Measurements from ENCODE around the gene RPS24. TPM values are rescaled to one million over a fixed set of nuclear protein-coding genes. Genes with fewer than 3 reads are reported as not detected.

RPS24 gene
- total and polyA plus RNA-seq, 2 of the 8 experiments (the other 6 are each of a cell fraction or from before 2014, with no cell fraction given) = 2,128 to 3,943 TPM

- FAIRE-seq (no peak), DNase-seq (ENCODE audit: low read depth in 1 of 2, low spot score in 2 of 2) (no peak)
- Histone ChIP-seq H3K23ac (ENCODE audit: insufficient read length) (no peak overlapping the region), H3K4me3 (ENCODE audit: extremely low read depth in 1 of 4, insufficient read depth in 2 of 4, low read depth in 3 of 4, low read length in 4 of 4) (peak overlapping the region in 3 of 4 experiments; percentile 11 to 42 (median 12); a peak in 4 of 8 replicates), H4K5ac (ENCODE audit: insufficient read length, low read depth, low read length) (no peak overlapping the region), H3K9ac (replicated peaks in 1 of 4; ENCODE audit: extremely low read depth in 1 of 4, low read depth in 3 of 4, low read length in 3 of 4) (no peak overlapping the region), H3K9me3 (ENCODE audit: insufficient read depth in 2 of 2, low read depth in 1 of 2, low read length in 1 of 2) (no peaks in the 10 kb centered on the region), H2BK12ac (ENCODE audit: low read depth, low read length) (no peak overlapping the region), H3K27ac (ENCODE audit: low read depth, low read length) (no peak overlapping the region), H3K56ac (replicated peaks; ENCODE audit: insufficient read length, low read depth, low read length) (no peak overlapping the region), H3K18ac (ENCODE audit: extremely low read depth, low read length) (no peak overlapping the region), H2BK20ac (ENCODE audit: low read length) (no peak overlapping the region), H2BK5ac (ENCODE audit: low read depth, low read length) (peak overlapping the region; percentile 32; the same call in 1 of the 2 replicates), H3K27me3 (replicated peaks in 1 of 4; ENCODE audit: control insufficient read depth in 3 of 4, extremely low read depth in 1 of 4, insufficient read depth in 3 of 4, low read length in 3 of 4) (no peaks in the 10 kb centered on the region; a peak in 1 of 7 replicates), H2AFZ (ENCODE audit: low read length) (no peak overlapping the region), H4K20me1 (replicated peaks in 1 of 2; ENCODE audit: control insufficient read depth in 1 of 2, insufficient read depth in 2 of 2, low read length in 2 of 2) (peaks cover 30 to 55% of the 10 kb centered on the region in 2 experiments), H2AK5ac (ENCODE audit: low read depth, low read length) (no peak overlapping the region), H3K36me3 (ENCODE audit: control insufficient read depth in 2 of 4, insufficient read depth in 4 of 4, low read length in 3 of 4) (peaks cover 41 to 86% (median 76%) of the 10 kb centered on the region in 4 experiments), H4K91ac (replicated peaks; ENCODE audit: insufficient read length, low read length) (no peak overlapping the region), H3K79me2 (ENCODE audit: control insufficient read depth in 1 of 2, insufficient read depth in 2 of 2, low read length in 2 of 2) (peaks cover 18 to 75% of the 10 kb centered on the region in 2 experiments), H3K4ac (replicated peaks; ENCODE audit: insufficient read length, low read depth, low read length) (no peak overlapping the region), H2BK120ac (replicated peaks; ENCODE audit: low read depth, low read length) (no peak overlapping the region), H3K4me2 (ENCODE audit: insufficient read depth in 1 of 2, low read depth in 2 of 2, low read length in 2 of 2) (peak overlapping the region; percentile 52 to 75), H4K8ac (ENCODE audit: extremely low read depth, insufficient read depth, low read length) (no peak overlapping the region), H3K4me1 (replicated peaks in 1 of 4; ENCODE audit: control insufficient read depth in 3 of 4, insufficient read depth in 4 of 4, low read length in 3 of 4) (peaks cover 13 to 44% (median 31%) of the 10 kb centered on the region in 4 experiments), H3K14ac (ENCODE audit: insufficient read length) (no peak overlapping the region), H2BK15ac (ENCODE audit: low read length) (no peak overlapping the region), H3K23me2 (ENCODE audit: low read depth, low read length) (peaks cover 10% of the 10 kb centered on the region), H3K79me1 (ENCODE audit: low read depth, low read length) (peaks cover 12% of the 10 kb centered on the region; the same call in 1 of the 2 replicates)
- WGBS, 2 experiments (ENCODE audit: extremely low coverage in 1 of 2, insufficient coverage in 1 of 2, insufficient read length in 1 of 2, insufficient replicate concordance in 2 of 2, low coverage in 1 of 2, low lambda C conversion rate in 2 of 2, missing lambda C conversion rate in 1 of 2) = 87% methylated on average over 5 of the region's 5 CpGs; no CpG with 5 or more reads in 1 of the 2 experiments
- POLR2A ChIA-PET (ENCODE audit: partially characterized antibody) = interaction anchor here (0.6 to 5.8 kb wide), 10 partner anchors 10 to 252 kb away, joined by 3 to 41 read pairs (median 4); partner anchors contain the start of gene POLR3A
- TF ChIP-seq POLR2AphosphoS5 (IDR thresholded peaks at IDR 0.05; ENCODE audit: low read depth, low read length) (0 out of 2 replicates have a peak, but pooled peaks have one; percentile 35), POLR2A (IDR thresholded peaks at IDR 0.05; ENCODE audit: control extremely low read depth in 1 of 2, low read depth in 2 of 2, low read length in 2 of 2) (peak; percentile 11 to 35; a peak in 2 of 3 replicates), E2F6 (IDR thresholded peaks at IDR 0.05) (no peak)
- CTCF ChIA-PET (ENCODE audit: partially characterized antibody) = interaction anchor here (0.9 kb wide), 1 partner anchor 315 kb away, joined by 3 read pairs; no protein-coding TSS in a partner anchor
These were observed 5.3 kb downstream of the RPS24 start for GRCh38 chr10:78038791-78039547.
